Esophagus muscularis mucosa (tissue), 4 donors: ENCODE measurements around the gene LARP4. TPM values are rescaled to one million over a fixed set of nuclear protein-coding genes. Genes with fewer than 3 reads are reported as not detected.
"Not testable (repeated sequence)": the region's sequence is repeated elsewhere in the genome, so short reads cannot be mapped to it uniquely, and the experiment has no call there.

ENCODE experiments used
- DNase-seq: peaks from one replicate; pipeline ENCODE4 v3.0.0-alpha.2; 2017; ENCODE audit errors: extremely low spot score
- H3K27ac ChIP-seq, 4 donors: fragments of 200-600 bp; sonication (generic); replicated peaks in 1 of 4; 1 replicate in 3 of 4; 2 replicates in 1 of 4; pipeline ENCODE4 v1.5.1; 2016 to 2019; ENCODE audit warnings: mild to moderate bottlenecking in 1 of 4
- H3K27me3 ChIP-seq, 4 donors: fragments of 200-600 bp; sonication (generic); one replicate each; pipeline versions ENCODE4 v1.5.1 to v1.6.0; 2016 to 2019
- H3K36me3 ChIP-seq, 4 donors: fragments of 200-600 bp; sonication (generic); one replicate each; pipeline ENCODE4 v1.5.1; 2016 to 2019
- H3K4me1 ChIP-seq, 4 donors: fragments of 200-600 bp; sonication (generic); one replicate each; pipeline ENCODE4 v1.5.1; 2016 to 2019
- H3K4me3 ChIP-seq, 4 donors: fragments of 200-600 bp; sonication (generic); 1 replicate in 2 of 4; 2 replicates in 2 of 4; pipeline ENCODE4 v1.5.1; 2016 to 2019; ENCODE audit warnings: mild to moderate bottlenecking in 4 of 4, moderate library complexity in 1 of 4
- H3K9me3 ChIP-seq, 4 donors: fragments of 200-600 bp; sonication (generic); 1 replicate in 3 of 4; 2 replicates in 1 of 4; pipeline ENCODE4 v1.5.1; 2016 to 2019
- EP300 ChIP-seq: sonication (generic); formaldehyde crosslinking; IDR thresholded peaks from one replicate; pipeline ENCODE4 v1.6.1; 2017; ENCODE audit warnings: antibody characterized with exemption
- POLR2A ChIP-seq: fragments of 450-650 bp; IDR thresholded peaks from one replicate; pipeline ENCODE4 v1.6.1; 2017; ENCODE audit warnings: antibody characterized with exemption, moderate library complexity, mild to moderate bottlenecking, low read depth
- POLR2AphosphoS5 ChIP-seq, 2 donors: sonication (generic); formaldehyde crosslinking; IDR thresholded peaks; one replicate each; pipeline ENCODE4 v1.6.1; 2017; ENCODE audit warnings: antibody characterized with exemption in 2 of 2
- WGBS: methylation state at CpG from one replicate; pipeline ENCODE4 v1.1.5; 2018; 5-methylcytosine and 5-hydroxymethylcytosine counted together
- intact Hi-C: fragments of 100-400 bp; cut with DNase I; formaldehyde crosslinking; loops from one replicate; pipeline ENCODE4 v1.15.1; 2023
- total RNA-seq, 4 donors: library from RNA; depleted of rRNA; stranded (reverse); fragments of >200 nt; gene quantifications; one replicate each; pipeline versions ENCODE4 v1.1.0 to v1.2.1, GENCODE V29; 2016
- TF ChIP-seq, protein P1 (sequence below), 3 experiments: fragments of 200-600 bp in 2 of 3; fragments of 450-650 bp in 1 of 3; sonication (generic) in 2 of 3; IDR thresholded peaks; one replicate each; pipeline ENCODE4 v1.5.1; 2017 to 2019; ENCODE audit warnings: antibody characterized with exemption in 3 of 3, mild to moderate bottlenecking in 2 of 3, moderate library complexity in 1 of 3

The LARP4 gene
- total RNA-seq, 4 donors from 2014 or later: 29.7 to 56.7 (median 39.9) TPM

DNA sequence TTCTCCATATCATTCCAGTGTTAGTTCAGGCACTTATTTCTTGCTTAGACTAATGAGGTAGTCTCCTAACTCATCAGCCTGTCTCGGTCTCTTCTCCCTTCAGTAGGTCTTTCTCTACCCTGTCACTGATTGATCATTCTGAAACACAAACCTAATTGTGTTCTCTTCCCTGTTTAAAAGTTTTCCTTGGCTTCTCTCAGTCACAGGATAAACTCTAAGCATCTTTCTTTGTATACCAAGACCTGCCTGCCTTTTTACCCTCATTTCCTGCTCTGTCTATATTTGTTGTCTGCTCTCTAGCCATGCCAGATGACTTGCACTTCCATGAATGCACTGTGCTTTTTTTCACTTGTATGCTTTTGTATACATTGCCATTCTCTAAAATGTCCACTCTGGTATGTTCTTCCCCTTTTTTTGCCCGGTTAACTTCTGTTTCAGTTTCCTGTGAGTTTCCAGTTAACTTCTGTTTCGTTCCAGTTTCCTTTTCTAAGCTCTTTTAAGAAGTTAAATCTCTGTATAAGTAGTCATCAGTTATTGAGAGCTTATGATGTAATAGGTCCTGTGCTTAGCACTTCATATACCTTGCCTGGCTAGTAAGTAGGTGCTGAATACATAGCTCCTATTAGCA lies 116.8 kb downstream of the LARP4 start:
- no peak for DNase-seq
- H3K27ac ChIP-seq: peak overlapping the region; percentile 10 to 47 (median 31)
- no peaks in the 10 kb centered on the region for H3K36me3 ChIP-seq
- no peak overlapping the region for H3K4me3 ChIP-seq
- TF ChIP-seq EP300 (no peak), POLR2AphosphoS5 (IDR thresholded peaks at IDR 0.05) (no peak)
- peaks cover 33 to 66% (median 64%) of the 10 kb centered on the region in 4 donors for H3K4me1 ChIP-seq
- no peaks in the 10 kb centered on the region for H3K9me3 ChIP-seq
- H3K27me3 ChIP-seq: no peaks in the 10 kb centered on the region
- intact Hi-C loops: no loop called here
- 27% methylated on average over 3 of the region's 3 CpGs for WGBS

DNA sequence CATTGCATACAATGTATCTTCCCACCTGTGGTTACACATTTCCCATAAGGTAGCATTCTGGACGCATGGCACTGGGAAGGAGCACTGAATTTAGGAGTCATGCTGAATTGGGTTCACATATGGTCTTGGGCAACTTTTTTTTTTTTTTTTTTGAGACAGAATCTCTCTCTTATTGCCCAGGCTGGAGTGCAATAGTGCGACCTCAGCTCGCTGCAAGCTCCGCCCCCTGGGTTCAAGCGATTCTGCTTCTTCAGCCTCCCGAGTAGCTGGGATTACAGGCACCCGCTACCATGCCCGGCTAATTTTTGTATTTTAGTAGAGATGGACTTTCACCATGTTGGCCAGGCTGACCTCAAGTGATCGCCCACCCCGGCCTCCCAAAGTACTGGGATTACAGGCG lies 117.4 kb downstream of the LARP4 start:
- no peak for DNase-seq
- TF ChIP-seq EP300 (no peak), POLR2A (no peak), POLR2AphosphoS5 (IDR thresholded peaks at IDR 0.05) (no peak)
- TF ChIP-seq, protein P1, sequence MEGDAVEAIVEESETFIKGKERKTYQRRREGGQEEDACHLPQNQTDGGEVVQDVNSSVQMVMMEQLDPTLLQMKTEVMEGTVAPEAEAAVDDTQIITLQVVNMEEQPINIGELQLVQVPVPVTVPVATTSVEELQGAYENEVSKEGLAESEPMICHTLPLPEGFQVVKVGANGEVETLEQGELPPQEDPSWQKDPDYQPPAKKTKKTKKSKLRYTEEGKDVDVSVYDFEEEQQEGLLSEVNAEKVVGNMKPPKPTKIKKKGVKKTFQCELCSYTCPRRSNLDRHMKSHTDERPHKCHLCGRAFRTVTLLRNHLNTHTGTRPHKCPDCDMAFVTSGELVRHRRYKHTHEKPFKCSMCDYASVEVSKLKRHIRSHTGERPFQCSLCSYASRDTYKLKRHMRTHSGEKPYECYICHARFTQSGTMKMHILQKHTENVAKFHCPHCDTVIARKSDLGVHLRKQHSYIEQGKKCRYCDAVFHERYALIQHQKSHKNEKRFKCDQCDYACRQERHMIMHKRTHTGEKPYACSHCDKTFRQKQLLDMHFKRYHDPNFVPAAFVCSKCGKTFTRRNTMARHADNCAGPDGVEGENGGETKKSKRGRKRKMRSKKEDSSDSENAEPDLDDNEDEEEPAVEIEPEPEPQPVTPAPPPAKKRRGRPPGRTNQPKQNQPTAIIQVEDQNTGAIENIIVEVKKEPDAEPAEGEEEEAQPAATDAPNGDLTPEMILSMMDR (IDR thresholded peaks at IDR 0.05): no peak
- intact Hi-C loops: no loop called here
- no peak overlapping the region for H3K4me3 ChIP-seq
- peaks cover 33 to 66% (median 62%) of the 10 kb centered on the region in 4 donors for H3K4me1 ChIP-seq
- no peaks in the 10 kb centered on the region for H3K36me3 ChIP-seq
- peak overlapping the region in 1 of 4 donors; percentile 31 for H3K27ac ChIP-seq
- 85% methylated on average over 11 of the region's 11 CpGs for WGBS
- H3K27me3 ChIP-seq: no peaks in the 10 kb centered on the region
- H3K9me3 ChIP-seq: no peaks in the 10 kb centered on the region

DNA sequence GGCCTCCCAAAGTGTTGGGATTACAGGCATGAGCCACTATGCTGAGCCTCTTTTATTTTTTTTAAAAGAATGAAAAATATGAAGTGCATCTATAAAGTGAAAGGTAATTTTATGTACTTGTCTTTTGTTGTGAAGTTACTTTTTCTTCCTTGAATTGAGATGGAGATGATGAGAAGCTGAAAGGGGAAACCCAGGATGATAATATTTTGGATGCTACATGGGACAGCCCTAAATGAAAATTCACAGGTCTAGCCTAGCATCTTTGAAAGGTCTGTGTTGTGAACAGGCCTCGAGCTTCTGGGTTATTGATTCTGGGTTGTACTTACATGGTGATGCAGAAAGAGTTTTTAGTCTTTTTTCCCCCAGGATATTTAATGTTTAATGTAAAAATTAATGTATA lies 118.7 kb downstream of the LARP4 start:
- WGBS: 87% methylated on average over 1 of the region's 1 CpG
- no peak for DNase-seq
- intact Hi-C loops: no loop called here
- H3K36me3 ChIP-seq: no peaks in the 10 kb centered on the region
- TF ChIP-seq POLR2A (no peak), EP300 (no peak), POLR2AphosphoS5 (IDR thresholded peaks at IDR 0.05) (no peak)
- TF ChIP-seq, protein P1 (IDR thresholded peaks at IDR 0.05): no peak
- H3K4me1 ChIP-seq: peaks cover 33 to 60% (median 53%) of the 10 kb centered on the region in 4 donors
- H3K9me3 ChIP-seq: no peaks in the 10 kb centered on the region
- no peaks in the 10 kb centered on the region for H3K27me3 ChIP-seq
- no peak overlapping the region for H3K4me3 ChIP-seq
- H3K27ac ChIP-seq: no peak overlapping the region

DNA sequence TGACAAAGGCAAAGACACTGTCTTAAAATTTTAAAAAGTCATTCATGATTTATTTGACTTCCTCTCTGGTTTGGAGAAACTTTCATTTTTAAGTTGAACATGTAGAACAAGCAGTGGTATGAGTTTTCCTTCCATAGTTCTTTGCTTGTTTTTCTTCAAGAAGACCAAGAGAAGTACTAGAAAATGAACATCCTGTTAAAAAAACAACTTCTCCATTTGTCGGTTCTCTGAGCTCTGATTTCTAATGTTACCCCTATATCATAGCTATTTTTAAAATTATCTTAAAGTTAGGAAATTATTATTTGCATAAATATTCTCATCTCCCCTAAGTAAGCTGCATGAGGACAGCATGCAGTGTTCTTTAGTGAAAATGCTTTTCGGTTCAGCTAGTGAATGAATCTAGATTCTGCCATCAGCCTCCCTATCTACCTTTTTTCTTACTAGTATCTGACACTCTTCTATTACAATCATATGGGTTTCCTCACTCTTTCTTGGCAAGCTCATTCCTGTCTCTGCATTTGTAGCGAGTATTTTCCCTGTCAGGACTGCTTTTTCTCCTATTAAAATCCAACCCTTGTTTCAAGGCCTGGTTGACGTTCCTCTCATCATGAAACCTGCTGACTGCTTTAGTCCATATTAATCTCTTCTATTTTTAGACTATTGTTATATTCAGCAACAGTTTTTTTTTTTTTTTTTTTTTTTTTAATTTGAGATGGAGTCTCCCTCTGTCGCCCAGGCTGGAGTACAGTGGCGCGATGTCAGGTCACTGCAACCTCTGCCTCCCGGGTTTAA lies 119.9 kb downstream of the LARP4 start:
- TF ChIP-seq POLR2A: no peak
- TF ChIP-seq, protein P1 (IDR thresholded peaks at IDR 0.05): no peak
- TF ChIP-seq POLR2AphosphoS5 (IDR thresholded peaks at IDR 0.05): no peak
- TF ChIP-seq EP300: no peak
- Histone ChIP-seq H3K27ac (peak overlapping the region; percentile 59 to 78 (median 74)), H3K27me3 (no peaks in the 10 kb centered on the region), H3K9me3 (no peaks in the 10 kb centered on the region), H3K4me1 (peaks cover 30 to 53% (median 42%) of the 10 kb centered on the region in 4 donors), H3K36me3 (no peaks in the 10 kb centered on the region), H3K4me3 (no peak overlapping the region)
- DNase-seq: no peak
- intact Hi-C loops: no loop called here
- 24% methylated on average over 8 of the region's 8 CpGs for WGBS

DNA sequence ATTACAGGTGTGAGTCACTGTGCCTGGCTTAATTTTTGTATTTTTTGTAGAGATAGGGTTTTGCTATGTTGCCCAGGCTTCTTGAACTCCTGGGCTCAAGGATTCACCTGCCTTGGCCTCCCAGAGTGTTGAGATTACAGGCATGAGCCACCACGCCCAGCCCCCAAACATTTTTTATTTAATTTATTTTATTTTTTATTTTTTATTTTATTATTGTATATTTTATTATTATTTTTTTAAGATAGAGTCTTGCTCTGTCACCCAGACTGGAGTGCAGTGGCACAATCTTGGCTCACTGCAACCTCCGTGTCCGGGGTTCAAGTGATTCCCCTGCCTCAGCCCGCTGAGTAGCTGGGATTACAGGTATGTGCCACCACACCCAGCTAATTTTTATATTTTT lies 121.1 kb downstream of the LARP4 start:
- DNase-seq, H3K27me3 ChIP-seq, H3K4me3 ChIP-seq, H3K36me3 ChIP-seq, intact Hi-C loops, H3K9me3 ChIP-seq: not testable (repeated sequence)
- Histone ChIP-seq H3K4me1 (peaks cover 30 to 60% (median 52%) of the 10 kb centered on the region in 4 donors), H3K27ac (peak overlapping the region; percentile 59 to 78 (median 74))
- WGBS: 96% methylated on average over 4 of the region's 4 CpGs
